DMS53 (cell line): Measurements from ENCODE around the gene FGD3.
A peak's percentile ranks its signal among the peaks of the same experiment; 100 is the strongest.
"Not testable (repeated sequence)": the region's sequence is repeated elsewhere in the genome, so short reads cannot be mapped to it uniquely, and the experiment has no call there.

Experiments
- DNase-seq: peaks from one replicate; lab custom pipeline; 2025; lab: John Stamatoyannopoulos, UW

Gene FGD3

GRCh38 chr9:92974761-92975755 is 27.7 kb downstream of the FGD3 start:
- no peak for DNase-seq

- DNase-seq = no peak
Observed at GRCh38 chr9:92976431-92976830, 29.1 kb downstream of the FGD3 start.

- DNase-seq = no peak
Observed at GRCh38 chr9:92977279-92977678, 30.0 kb downstream of the FGD3 start.

GRCh38 chr9:92978345-92978875 is 31.1 kb downstream of the FGD3 start:
- DNase-seq = no peak

- no peak for DNase-seq
Observed at GRCh38 chr9:92979283-92980056, 32.1 kb downstream of the FGD3 start.

GRCh38 chr9:92980085-92980745 is 32.9 kb downstream of the FGD3 start:
- DNase-seq = peak; percentile 23

- no peak for DNase-seq
Observed at GRCh38 chr9:92982130-92982529, 34.8 kb downstream of the FGD3 start.

GRCh38 chr9:92983984-92984589 is 36.8 kb downstream of the FGD3 start:
- peak; percentile 52 for DNase-seq

- DNase-seq = no peak
Observed at GRCh38 chr9:92984976-92985375, 37.7 kb downstream of the FGD3 start.

GRCh38 chr9:92986176-92987119 is 39.1 kb downstream of the FGD3 start:
- DNase-seq = peak; percentile 41

- peak; percentile 8 for DNase-seq
Observed at GRCh38 chr9:92988215-92988768, 41.0 kb downstream of the FGD3 start.

GRCh38 chr9:92989561-92989960 is 42.2 kb downstream of the FGD3 start:
- DNase-seq = peak; percentile 47

- no peak for DNase-seq
Observed at GRCh38 chr9:92990461-92990860, 43.1 kb downstream of the FGD3 start.

- no peak for DNase-seq
Observed at GRCh38 chr9:92992549-92992948, 45.2 kb downstream of the FGD3 start.

- DNase-seq = not testable (repeated sequence)
Observed at GRCh38 chr9:92998871-92999270, 51.5 kb downstream of the FGD3 start.

- DNase-seq = no peak
Observed at GRCh38 chr9:93001031-93001430, 53.7 kb downstream of the FGD3 start.

GRCh38 chr9:93002700-93003099 is 55.4 kb downstream of the FGD3 start:
- DNase-seq = no peak

GRCh38 chr9:93003552-93004407 is 56.5 kb downstream of the FGD3 start:
- DNase-seq = peak; percentile 87

GRCh38 chr9:93004561-93004960 is 57.2 kb downstream of the FGD3 start:
- peak; percentile 19 for DNase-seq
